HL-60 (cell line): ENCODE results near the gene CDC23.

ENCODE experiments used
- POLR2AphosphoS5 ChIP-seq: IDR thresholded peaks from 2 replicates; pipeline ENCODE4 v1.6.1; 2012; ENCODE audit warnings: low read depth
- TF ChIP-seq, protein P1 (sequence below): IDR thresholded peaks from one replicate; pipeline ENCODE4 v1.5.1; 2011; ENCODE audit warnings: low read length, control low read depth, inconsistent platforms; ENCODE audit not compliant: insufficient read depth

DNA sequence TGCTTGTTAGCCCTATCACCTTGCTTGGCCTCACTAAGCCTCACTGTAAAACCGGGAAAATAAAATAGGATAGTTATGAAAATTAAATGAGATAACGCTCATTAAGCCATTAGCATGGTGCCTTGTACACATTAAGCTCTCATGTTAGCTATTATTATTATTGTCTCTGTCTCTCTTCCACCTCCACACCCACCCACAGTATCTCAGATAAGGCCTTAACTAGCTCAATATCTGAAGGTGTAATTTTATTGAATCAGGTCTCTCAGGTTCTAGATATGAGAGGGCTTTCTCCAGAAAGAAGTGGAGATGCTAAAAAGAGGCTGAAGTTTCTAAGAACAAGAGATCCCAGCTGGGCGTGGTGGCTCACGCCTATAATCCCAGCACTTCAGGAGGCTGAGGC, 33.7 kb upstream of the CDC23 start:
- TF ChIP-seq POLR2AphosphoS5 = no peak
- TF ChIP-seq, protein P1, sequence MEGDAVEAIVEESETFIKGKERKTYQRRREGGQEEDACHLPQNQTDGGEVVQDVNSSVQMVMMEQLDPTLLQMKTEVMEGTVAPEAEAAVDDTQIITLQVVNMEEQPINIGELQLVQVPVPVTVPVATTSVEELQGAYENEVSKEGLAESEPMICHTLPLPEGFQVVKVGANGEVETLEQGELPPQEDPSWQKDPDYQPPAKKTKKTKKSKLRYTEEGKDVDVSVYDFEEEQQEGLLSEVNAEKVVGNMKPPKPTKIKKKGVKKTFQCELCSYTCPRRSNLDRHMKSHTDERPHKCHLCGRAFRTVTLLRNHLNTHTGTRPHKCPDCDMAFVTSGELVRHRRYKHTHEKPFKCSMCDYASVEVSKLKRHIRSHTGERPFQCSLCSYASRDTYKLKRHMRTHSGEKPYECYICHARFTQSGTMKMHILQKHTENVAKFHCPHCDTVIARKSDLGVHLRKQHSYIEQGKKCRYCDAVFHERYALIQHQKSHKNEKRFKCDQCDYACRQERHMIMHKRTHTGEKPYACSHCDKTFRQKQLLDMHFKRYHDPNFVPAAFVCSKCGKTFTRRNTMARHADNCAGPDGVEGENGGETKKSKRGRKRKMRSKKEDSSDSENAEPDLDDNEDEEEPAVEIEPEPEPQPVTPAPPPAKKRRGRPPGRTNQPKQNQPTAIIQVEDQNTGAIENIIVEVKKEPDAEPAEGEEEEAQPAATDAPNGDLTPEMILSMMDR = no peak
